Measurements from ENCODE around the gene SPDYE18. TPM values are rescaled to one million over a fixed set of nuclear protein-coding genes. Genes with fewer than 3 reads are reported as not detected.
A peak's percentile ranks its signal among the peaks of the same experiment; 100 is the strongest.
"Not testable (repeated sequence)": the region's sequence is repeated elsewhere in the genome, so short reads cannot be mapped to it uniquely, and the experiment has no call there.

SPDYE18 gene
- total RNA-seq, 1 donor from 2014 or later = 0.22 TPM

GRCh38 chr7:77010074-77010680, 52.2 kb downstream of the SPDYE18 start:
- DNase-seq; ATAC-seq (ENCODE audit: poor library complexity); intact Hi-C loops (cut with DNase I): not testable (repeated sequence)

GRCh38 chr7:77008000-77008399, 54.4 kb downstream of the SPDYE18 start:
- intact Hi-C loops (cut with DNase I) = not testable (repeated sequence)
- peak; percentile 85 for DNase-seq
- peak; percentile 77 for ATAC-seq (ENCODE audit: poor library complexity)

- ATAC-seq (ENCODE audit: poor library complexity) = peak; percentile 47
- intact Hi-C loops (cut with DNase I); DNase-seq: not testable (repeated sequence)
These were observed 55.9 kb downstream of the SPDYE18 start for GRCh38 chr7:77006127-77007110.

GRCh38 chr7:77005461-77006057, 56.8 kb downstream of the SPDYE18 start:
- DNase-seq; intact Hi-C loops (cut with DNase I); ATAC-seq (ENCODE audit: poor library complexity): not testable (repeated sequence)

- DNase-seq; intact Hi-C loops (cut with DNase I); ATAC-seq (ENCODE audit: poor library complexity): not testable (repeated sequence)
These were observed 58.2 kb downstream of the SPDYE18 start for GRCh38 chr7:77004151-77004550.

GRCh38 chr7:77003241-77003640, 59.1 kb downstream of the SPDYE18 start:
- ATAC-seq (ENCODE audit: poor library complexity) = not testable (repeated sequence)

GRCh38 chr7:77002678-77003233, 59.6 kb downstream of the SPDYE18 start:
- DNase-seq; intact Hi-C loops (cut with DNase I); ATAC-seq (ENCODE audit: poor library complexity): not testable (repeated sequence)

More at GRCh38 chr7:77003241-77003640, 59.1 kb downstream of the SPDYE18 start:
- DNase-seq; intact Hi-C loops (cut with DNase I): not testable (repeated sequence)

GRCh38 chr7:77002104-77002503, 60.3 kb downstream of the SPDYE18 start:
- intact Hi-C loops (cut with DNase I); DNase-seq; ATAC-seq (ENCODE audit: poor library complexity): not testable (repeated sequence)

Other genes starting within 250 kb of the SPDYE18 start
- not detected for gene SPDYE17, start 30.2 kb downstream of the SPDYE18 start, total RNA-seq
- 13.5 TPM for gene CCDC146, start 60.1 kb upstream of the SPDYE18 start, total RNA-seq
- gene FGL2, start 137.3 kb upstream of the SPDYE18 start, total RNA-seq = 11.5 TPM

All from Right ventricle myocardium superior (tissue), 1 donor.